Epithelial cell of proximal tubule (primary cell): ENCODE measurements around the gene SAP130. TPM values are rescaled to one million over a fixed set of nuclear protein-coding genes. Genes with fewer than 3 reads are reported as not detected.
"Not testable (repeated sequence)": the region's sequence is repeated elsewhere in the genome, so short reads cannot be mapped to it uniquely, and the experiment has no call there.

Experiments
- DNase-seq: peaks from one replicate; pipeline ENCODE4 v3.0.0-alpha.2; 2011; ENCODE audit warnings: low read depth
- H3K4me3 ChIP-seq: 2 replicates; pipeline ENCODE4 v1.5.1; 2011; ENCODE audit warnings: low read depth, mild to moderate bottlenecking, low read length
- CTCF ChIP-seq: conservative IDR thresholded peaks from 2 replicates; pipeline ENCODE4 v1.5.1; 2012; ENCODE audit warnings: low read depth, mild to moderate bottlenecking, low read length
- total RNA-seq: library from RNA; depleted of rRNA; stranded (reverse); fragments of >200 nt; gene quantifications from 2 replicates; pipeline ENCODE4 v1.2.3, GENCODE V29; 2015

Gene SAP130
- total RNA-seq, 1 donor from 2014 or later = 10.8 TPM

DNA sequence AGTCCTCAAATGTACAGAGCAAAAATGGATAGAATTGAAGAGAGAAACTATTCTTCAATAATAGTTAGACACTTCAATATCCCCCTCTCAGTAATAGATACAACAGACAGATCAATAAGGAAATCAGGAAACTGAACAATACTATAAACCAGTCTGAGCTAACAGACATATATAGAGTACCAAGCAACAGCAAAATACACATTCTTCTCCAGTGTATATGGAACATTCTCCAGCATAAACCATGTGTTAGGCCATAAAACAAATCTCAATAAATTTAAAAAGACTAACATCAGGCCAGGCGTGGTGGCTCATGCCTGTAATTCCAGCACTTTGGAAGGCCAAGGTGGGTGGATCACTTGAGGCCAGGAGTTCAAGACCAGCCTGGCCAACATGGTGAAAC lies 98.4 kb downstream of the SAP130 start:
- no peak for TF ChIP-seq CTCF
- no peak for DNase-seq
- no peak overlapping the region for H3K4me3 ChIP-seq

GRCh38 chr2:127927384-127927783 lies 100.5 kb downstream of the SAP130 start:
- no peak for TF ChIP-seq CTCF
- no peak overlapping the region for H3K4me3 ChIP-seq
- DNase-seq = no peak

DNA sequence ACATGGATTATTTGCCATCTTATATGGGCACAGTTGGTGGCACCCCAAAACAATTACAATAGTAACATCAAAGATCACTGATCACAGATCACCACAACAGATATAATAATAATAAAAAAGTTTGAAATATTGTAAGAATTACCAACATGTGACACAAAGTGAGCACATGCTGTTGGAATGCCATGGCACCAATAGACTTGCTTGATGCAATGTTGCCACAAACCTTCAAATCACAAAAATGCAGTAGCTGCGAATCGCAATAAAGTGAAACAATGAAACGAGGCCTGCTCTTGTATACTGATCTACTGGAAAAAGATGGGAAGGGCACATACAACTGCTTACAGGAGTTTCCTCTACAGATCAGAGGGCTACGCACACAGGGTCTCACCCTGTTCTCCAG lies 109.9 kb downstream of the SAP130 start:
- no peak for DNase-seq
- no peak overlapping the region for H3K4me3 ChIP-seq
- TF ChIP-seq CTCF = no peak

DNA sequence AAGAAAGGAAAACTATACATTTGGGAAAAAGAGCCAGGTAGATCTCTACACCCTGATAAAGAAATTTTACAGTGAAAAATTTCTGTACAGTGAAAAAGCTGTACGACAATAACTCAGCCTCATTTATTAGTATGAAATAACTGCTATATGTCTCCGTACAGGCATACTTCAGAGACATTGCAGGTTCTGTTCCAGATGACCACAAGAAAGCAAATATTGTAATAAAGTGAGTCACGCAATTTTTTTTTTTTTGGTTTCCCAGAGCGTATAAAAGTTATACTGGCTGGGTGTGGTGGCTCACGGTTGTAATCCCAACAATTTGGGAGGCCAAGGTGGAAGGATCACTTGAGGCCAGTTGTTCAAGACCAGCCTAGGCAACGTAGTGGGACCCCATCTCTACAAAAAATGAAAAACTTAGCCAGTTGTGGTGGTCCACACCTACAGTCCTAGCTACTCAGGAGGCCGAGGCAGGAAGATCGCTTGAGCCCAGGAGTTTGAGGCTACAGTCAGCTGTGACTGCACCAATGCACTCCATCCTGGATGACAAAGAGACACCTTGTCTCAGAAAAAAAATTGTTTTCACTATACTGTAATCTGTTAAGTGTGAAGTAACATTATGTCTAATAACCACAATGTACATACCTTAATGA lies 113.9 kb downstream of the SAP130 start:
- DNase-seq = no peak
- H3K4me3 ChIP-seq = no peak overlapping the region
- no peak for TF ChIP-seq CTCF

GRCh38 chr2:127911737-127912136 lies 116.1 kb downstream of the SAP130 start:
- DNase-seq = no peak
- no peak overlapping the region for H3K4me3 ChIP-seq
- TF ChIP-seq CTCF = no peak

GRCh38 chr2:127910415-127910814 lies 117.4 kb downstream of the SAP130 start:
- no peak for TF ChIP-seq CTCF
- no peak overlapping the region for H3K4me3 ChIP-seq
- DNase-seq = no peak

- no peak for TF ChIP-seq CTCF
- no peak for DNase-seq
- H3K4me3 ChIP-seq = no peak overlapping the region
Observed at GRCh38 chr2:127909019-127909418, 118.8 kb downstream of the SAP130 start.

DNA sequence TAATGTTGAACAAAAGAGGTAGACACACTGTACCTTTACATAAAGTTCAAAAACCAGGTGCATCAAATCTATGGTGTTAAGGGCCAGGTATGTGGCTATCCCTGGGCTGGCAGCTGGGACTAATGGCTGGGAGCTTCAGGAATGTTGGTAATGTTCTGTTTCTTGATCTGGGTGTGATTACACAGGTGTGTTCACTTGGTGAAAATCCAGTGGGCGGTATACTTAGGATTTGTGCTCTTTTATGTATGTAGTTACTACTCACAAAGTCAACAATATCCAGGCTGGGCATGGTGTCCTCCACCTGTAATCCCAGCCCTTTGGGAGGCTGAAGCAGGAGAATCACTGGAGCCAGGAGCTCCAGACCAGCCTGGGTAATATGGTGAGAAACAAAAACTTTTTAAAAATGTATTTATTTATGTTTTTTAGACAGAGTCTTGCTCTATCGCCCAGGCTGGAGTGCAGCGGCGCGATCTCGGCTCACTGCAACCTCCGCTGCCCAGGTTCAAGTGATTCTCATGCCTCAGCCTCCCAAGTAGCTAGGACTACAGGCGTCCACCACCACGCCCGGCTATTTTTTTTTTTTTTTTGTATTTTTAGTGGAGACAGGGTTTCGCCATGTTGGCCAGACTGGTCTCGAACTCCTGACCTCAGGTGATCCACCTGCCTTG lies 120.0 kb downstream of the SAP130 start:
- H3K4me3 ChIP-seq, DNase-seq: not testable (repeated sequence)
